ENCODE results near the gene SLC30A2.

SLC30A2 gene

DNA sequence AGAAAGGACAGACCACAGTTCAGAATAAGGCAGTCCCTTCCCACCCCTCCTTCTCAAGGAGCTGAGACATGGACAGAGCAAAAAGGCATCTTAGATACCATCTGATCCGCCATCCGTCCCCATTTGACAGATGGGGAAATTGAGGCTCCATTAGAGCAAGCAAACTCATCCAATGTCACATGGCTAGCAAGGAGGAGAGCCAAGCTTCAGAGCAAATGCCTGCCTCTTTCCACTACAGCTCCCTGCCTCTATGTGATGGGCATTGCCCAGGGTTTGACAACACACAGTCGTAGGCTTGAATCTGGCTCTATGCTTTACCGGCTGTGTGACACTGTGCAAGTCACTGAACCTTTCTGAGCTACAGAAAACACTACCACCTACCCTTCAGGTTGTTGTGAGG is 3.9 kb downstream of the SLC30A2 start:
- Histone ChIP-seq H3K4me3 (replicated peaks; ENCODE audit: insufficient read depth, low read length) (no peak overlapping the region), H3K27me3 (ENCODE audit: insufficient read depth, poor library complexity, severe bottlenecking) (peaks cover 29% of the 10 kb centered on the region), H3K27ac (replicated peaks) (no peak overlapping the region)
- no peak for DNase-seq (ENCODE audit: low read depth in 1 of 2, low spot score in 1 of 2)
- TF ChIP-seq, protein P1, sequence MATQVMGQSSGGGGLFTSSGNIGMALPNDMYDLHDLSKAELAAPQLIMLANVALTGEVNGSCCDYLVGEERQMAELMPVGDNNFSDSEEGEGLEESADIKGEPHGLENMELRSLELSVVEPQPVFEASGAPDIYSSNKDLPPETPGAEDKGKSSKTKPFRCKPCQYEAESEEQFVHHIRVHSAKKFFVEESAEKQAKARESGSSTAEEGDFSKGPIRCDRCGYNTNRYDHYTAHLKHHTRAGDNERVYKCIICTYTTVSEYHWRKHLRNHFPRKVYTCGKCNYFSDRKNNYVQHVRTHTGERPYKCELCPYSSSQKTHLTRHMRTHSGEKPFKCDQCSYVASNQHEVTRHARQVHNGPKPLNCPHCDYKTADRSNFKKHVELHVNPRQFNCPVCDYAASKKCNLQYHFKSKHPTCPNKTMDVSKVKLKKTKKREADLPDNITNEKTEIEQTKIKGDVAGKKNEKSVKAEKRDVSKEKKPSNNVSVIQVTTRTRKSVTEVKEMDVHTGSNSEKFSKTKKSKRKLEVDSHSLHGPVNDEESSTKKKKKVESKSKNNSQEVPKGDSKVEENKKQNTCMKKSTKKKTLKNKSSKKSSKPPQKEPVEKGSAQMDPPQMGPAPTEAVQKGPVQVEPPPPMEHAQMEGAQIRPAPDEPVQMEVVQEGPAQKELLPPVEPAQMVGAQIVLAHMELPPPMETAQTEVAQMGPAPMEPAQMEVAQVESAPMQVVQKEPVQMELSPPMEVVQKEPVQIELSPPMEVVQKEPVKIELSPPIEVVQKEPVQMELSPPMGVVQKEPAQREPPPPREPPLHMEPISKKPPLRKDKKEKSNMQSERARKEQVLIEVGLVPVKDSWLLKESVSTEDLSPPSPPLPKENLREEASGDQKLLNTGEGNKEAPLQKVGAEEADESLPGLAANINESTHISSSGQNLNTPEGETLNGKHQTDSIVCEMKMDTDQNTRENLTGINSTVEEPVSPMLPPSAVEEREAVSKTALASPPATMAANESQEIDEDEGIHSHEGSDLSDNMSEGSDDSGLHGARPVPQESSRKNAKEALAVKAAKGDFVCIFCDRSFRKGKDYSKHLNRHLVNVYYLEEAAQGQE (IDR thresholded peaks at IDR 0.05; ENCODE audit: insufficient replicate concordance, low read depth), result no peak
- no peak for TF ChIP-seq POLR2AphosphoS5 (IDR thresholded peaks at IDR 0.05; ENCODE audit: low read depth)
- no peak for TF ChIP-seq GABPA (IDR thresholded peaks at IDR 0.05; ENCODE audit: low read depth)
- TF ChIP-seq SPI1 (IDR thresholded peaks at IDR 0.05; ENCODE audit: borderline replicate concordance, low read depth), result no peak
- TF ChIP-seq, protein P2, sequence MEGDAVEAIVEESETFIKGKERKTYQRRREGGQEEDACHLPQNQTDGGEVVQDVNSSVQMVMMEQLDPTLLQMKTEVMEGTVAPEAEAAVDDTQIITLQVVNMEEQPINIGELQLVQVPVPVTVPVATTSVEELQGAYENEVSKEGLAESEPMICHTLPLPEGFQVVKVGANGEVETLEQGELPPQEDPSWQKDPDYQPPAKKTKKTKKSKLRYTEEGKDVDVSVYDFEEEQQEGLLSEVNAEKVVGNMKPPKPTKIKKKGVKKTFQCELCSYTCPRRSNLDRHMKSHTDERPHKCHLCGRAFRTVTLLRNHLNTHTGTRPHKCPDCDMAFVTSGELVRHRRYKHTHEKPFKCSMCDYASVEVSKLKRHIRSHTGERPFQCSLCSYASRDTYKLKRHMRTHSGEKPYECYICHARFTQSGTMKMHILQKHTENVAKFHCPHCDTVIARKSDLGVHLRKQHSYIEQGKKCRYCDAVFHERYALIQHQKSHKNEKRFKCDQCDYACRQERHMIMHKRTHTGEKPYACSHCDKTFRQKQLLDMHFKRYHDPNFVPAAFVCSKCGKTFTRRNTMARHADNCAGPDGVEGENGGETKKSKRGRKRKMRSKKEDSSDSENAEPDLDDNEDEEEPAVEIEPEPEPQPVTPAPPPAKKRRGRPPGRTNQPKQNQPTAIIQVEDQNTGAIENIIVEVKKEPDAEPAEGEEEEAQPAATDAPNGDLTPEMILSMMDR (IDR thresholded peaks at IDR 0.05; ENCODE audit: insufficient read depth, low read length), result no peak

DNA sequence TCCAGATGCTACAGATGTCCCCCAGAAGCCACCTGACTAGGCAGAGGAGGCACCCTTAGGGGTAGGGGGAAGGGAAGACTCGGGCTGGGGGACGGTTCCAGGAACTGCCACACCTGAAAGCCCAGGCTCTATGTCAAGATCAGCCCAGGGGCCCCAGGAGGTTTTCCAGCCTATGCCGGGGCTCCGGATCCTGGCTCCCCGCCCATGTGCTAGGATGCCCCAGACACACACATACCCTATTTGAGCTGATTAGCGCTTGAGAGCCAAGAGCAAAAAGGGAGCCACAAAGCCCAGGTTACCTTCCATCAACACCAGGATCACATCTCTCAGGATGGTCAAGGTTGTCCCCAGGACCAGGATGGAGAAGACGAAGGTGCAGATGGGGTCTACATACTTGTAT is 4.5 kb downstream of the SLC30A2 start:
- H3K27ac ChIP-seq (replicated peaks), result no peak overlapping the region
- TF ChIP-seq SPI1 (IDR thresholded peaks at IDR 0.05; ENCODE audit: borderline replicate concordance, low read depth) (no peak), GABPA (IDR thresholded peaks at IDR 0.05; ENCODE audit: low read depth) (no peak), POLR2AphosphoS5 (IDR thresholded peaks at IDR 0.05; ENCODE audit: low read depth) (no peak)
- TF ChIP-seq, protein P1 (IDR thresholded peaks at IDR 0.05; ENCODE audit: insufficient replicate concordance, low read depth), result no peak
- TF ChIP-seq, protein P2 (IDR thresholded peaks at IDR 0.05; ENCODE audit: insufficient read depth, low read length), result no peak
- peaks cover 23% of the 10 kb centered on the region for H3K27me3 ChIP-seq (ENCODE audit: insufficient read depth, poor library complexity, severe bottlenecking)
- no peak for DNase-seq (ENCODE audit: low read depth in 1 of 2, low spot score in 1 of 2)
- no peak overlapping the region for H3K4me3 ChIP-seq (replicated peaks; ENCODE audit: insufficient read depth, low read length)

DNA sequence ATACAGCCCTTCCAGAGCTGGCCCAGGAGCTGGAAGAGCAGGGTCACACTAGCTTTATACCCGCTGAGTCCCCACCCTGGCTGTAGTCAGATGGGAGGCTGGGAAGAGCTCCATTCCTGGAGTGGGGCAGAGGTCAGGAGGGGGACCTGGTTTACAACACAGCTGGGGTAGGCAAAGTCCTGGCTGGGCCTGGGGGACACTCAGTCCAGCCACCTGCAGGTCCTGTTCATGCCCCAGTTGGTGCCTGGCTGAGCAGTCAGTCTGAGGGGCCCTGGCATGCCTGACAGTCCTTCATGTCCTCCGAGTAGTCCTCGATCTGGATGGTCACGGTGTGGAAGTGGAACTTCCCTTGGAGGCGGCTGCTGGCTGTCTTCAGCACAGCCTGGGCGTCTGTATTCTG is 7.0 kb downstream of the SLC30A2 start:
- Histone ChIP-seq H3K27ac (replicated peaks) (no peak overlapping the region), H3K4me3 (replicated peaks; ENCODE audit: insufficient read depth, low read length) (no peak overlapping the region), H3K27me3 (ENCODE audit: insufficient read depth, poor library complexity, severe bottlenecking) (peaks cover 5% of the 10 kb centered on the region)
- DNase-seq (ENCODE audit: low read depth in 1 of 2, low spot score in 1 of 2), result no peak
- TF ChIP-seq GABPA (IDR thresholded peaks at IDR 0.05; ENCODE audit: low read depth) (no peak), POLR2AphosphoS5 (IDR thresholded peaks at IDR 0.05; ENCODE audit: low read depth) (no peak), SPI1 (IDR thresholded peaks at IDR 0.05; ENCODE audit: borderline replicate concordance, low read depth) (no peak)
- TF ChIP-seq, protein P1 (IDR thresholded peaks at IDR 0.05; ENCODE audit: insufficient replicate concordance, low read depth), result no peak
- TF ChIP-seq, protein P2 (IDR thresholded peaks at IDR 0.05; ENCODE audit: insufficient read depth, low read length), result no peak

Measured in HL-60 (cell line).